EL (cell line): Measurements from ENCODE around the gene TMEM235.

Source experiments
- DNase-seq: peaks from one replicate; pipeline ENCODE4 v3.0.0-alpha.2; 2016

Gene TMEM235

DNA sequence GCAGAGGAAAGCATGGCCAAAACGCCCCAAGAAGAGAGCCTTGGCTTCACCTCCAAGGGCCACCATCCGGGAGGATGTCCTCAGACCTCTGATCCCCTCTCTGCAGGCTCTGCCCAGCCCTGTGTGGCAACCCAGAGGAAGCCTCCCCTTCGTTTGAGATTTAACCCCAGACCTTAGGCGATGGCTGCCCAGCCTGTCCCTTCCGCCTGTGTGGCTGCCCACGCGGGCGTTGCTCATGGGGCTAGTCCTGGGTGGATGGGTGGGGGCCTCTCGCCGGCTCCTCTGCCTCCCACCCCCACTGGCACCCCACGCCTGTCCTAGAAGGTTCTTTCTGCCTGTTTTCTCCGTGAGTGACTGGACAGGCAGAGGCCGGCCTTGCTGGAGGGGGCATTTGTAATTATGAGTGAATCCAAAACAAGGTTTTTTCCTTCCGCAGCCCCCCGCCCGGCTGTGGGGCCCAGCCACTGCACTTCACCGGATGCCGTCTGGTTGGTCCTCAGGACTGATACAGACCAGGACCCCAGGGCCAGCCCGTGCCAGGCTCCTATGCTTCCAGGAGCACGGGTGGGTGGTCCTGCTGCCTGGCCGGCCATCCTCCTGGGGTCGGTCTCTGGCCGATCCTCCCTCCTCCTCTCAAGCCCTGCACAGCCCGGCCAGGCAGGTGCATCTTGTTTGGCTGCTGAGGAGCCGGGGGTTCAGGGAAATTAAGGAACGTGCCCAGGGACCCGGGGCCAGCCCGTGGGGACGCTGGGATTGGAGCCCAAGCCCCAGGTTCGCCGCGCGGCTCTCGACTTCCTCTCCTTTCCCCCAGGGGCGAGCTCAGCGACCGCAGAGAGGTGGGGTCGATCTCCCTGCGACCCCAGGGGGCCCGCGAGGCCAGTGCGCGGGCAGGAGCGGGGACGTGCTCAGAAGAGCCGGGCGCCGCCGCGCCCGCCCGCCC is at the start of gene TMEM235:
Gene TMEM235 (plus strand): TSS at position 636 of the 940 bp plus-strand sequence. CDS start 393 bp downstream, outside the sequence.
- DNase-seq: no peak

- no peak for DNase-seq
Observed at GRCh38 chr17:78182504-78182903, 48.9 kb upstream of the TMEM235 start.

DNA sequence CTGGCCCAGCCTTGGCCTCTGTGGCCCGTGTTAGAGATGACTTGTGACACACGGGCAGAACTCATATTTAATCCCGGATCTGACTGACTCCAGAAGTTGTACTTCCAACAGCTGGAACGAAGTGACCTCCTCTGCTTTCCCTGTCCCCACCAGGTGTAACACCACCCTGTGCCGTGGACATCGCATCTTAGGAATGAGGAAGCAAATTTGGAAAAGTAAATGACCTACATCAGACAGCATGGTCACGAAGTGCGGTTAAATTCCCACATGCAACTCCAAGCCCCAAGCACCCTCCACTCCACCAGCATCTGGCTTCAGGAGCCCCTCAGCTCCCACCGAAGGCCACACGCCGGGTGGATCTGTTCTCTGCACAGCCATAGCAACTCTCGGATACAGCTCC is 47.5 kb upstream of the TMEM235 start:
- no peak for DNase-seq

DNA sequence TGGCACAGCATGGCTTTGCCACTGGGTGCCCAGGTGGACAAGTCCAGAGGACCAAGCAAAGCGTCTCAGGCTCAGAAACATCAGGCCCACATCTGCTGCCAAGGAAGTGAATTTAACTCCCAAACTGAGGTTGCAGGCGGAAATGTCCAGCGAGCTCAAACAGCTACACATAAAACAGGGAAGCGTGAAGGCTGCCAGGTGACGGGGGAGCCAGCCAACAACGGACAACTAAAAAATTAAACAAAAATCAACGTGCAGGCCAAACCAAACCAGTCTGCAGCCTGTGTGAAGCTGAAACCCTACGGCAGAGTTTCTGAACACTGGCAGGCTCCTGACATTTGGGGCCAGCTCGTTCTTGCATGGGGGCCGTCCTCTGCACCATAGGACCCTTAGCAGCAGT is 47.1 kb upstream of the TMEM235 start:
- no peak for DNase-seq

GRCh38 chr17:78184868-78185267 is 46.6 kb upstream of the TMEM235 start:
- DNase-seq: no peak

- peak; percentile 69 for DNase-seq
Observed at GRCh38 chr17:78185981-78186691, 45.3 kb upstream of the TMEM235 start.

GRCh38 chr17:78186692-78187595 is 44.5 kb upstream of the TMEM235 start, which contains the start of the genes AFMID and TK1:
Gene AFMID, plus strand, starts transcription at chr17:78187362. Its CDS starts 9 bp downstream, at chr17:78187371.
Gene TK1, minus strand, starts transcription at chr17:78187052. Its CDS starts 58 bp downstream, at chr17:78186994.
- peak; percentile 98 for DNase-seq

GRCh38 chr17:78196716-78197115 is 34.7 kb upstream of the TMEM235 start:
- no peak for DNase-seq

GRCh38 chr17:78197147-78197832 is 34.1 kb upstream of the TMEM235 start:
- no peak for DNase-seq

GRCh38 chr17:78200451-78200850 is 31.0 kb upstream of the TMEM235 start:
- DNase-seq: no peak

DNA sequence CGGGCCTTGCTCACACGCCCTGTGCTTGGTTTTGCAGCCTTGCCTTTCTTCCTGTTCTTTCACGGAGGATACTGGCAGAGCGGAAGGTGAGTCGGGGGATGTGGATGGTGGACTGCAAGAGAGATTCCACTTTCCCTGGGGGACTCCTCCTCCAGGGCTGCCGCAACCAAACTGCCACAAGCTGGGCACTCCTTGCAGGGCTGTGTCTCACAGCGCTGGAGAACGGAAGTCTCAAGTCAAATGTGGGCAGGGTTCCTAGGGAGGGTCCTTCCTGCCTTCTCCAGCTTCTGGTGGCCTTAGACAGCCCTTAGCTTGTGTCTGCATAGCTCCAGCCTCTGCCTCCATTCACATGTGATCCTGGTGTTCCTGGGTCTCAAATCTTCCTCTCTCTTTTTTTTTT is 28.8 kb upstream of the TMEM235 start:
- DNase-seq: no peak

- DNase-seq: no peak
Observed at GRCh38 chr17:78204387-78205123, 26.9 kb upstream of the TMEM235 start.

DNA sequence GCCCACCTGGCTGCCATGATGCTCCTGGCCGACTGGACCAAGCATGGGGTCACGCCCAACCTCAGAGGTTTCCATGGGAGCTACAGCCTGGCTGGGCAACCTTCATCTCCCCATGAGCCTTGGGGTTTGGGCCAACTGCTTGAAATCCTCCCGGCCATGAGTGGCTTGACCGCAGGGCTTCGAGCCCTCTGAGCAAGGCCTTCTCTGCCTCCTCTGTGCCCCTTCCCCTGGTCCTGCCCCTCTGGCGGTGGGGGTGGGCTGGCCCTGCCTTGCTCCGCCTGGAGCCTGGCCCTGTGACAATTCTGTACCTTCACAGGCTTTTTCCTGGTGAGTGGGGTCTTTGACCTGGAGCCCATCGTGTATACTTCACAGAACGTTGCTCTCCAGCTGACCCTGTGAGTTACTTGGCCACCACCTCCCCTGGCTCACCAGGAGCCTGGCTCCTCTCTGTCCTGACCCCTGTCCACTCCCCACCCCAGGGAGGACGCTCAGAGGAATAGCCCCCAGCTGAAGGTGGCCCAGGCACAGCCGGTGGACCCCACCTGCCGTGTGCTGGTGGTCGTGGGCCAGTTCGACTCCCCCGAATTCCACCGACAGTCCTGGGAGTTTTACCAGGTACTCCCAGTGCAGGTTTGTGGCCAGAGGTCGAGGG is 26.2 kb upstream of the TMEM235 start:
- DNase-seq: no peak

DNA sequence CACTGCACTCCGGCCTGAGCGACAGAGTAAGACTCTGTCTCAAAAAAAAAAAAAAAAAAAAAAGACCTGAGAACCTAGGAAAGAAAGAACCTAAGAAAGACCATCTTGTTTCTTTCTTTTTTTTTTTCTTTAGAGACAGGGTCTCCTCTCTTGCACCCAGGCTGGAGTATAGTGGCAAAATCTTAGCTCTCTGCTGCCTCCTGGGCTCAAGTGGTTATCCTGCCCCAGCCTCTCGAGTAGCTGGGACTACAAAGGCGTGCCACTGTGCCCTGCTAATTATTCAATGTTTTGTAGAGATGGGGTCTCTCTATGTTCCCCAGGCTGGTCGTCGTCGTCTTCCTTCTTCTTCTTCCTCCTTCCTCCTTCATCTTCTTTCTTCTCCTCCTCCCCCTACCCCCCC is 25.1 kb upstream of the TMEM235 start:
- no peak for DNase-seq

DNA sequence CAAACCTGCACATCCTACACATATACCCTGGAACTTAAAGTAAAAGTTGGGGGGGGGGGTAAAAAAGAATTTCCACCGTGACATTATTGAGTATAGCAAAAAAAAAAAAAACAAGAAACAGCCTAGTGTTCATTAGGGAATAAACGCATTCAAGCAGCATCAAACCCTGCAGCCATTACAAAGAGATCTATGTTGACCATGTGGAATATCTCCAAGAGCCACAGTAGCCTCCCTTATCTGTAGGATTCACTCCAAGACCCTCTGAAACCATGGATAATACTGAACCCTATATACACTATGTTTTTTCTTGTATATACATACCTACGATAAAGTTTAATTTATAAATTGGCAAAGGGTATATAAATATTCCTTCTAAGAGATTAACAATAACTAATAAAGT is 22.9 kb upstream of the TMEM235 start:
- no peak for DNase-seq

- no peak for DNase-seq
Observed at GRCh38 chr17:78210111-78210510, 21.3 kb upstream of the TMEM235 start.

DNA sequence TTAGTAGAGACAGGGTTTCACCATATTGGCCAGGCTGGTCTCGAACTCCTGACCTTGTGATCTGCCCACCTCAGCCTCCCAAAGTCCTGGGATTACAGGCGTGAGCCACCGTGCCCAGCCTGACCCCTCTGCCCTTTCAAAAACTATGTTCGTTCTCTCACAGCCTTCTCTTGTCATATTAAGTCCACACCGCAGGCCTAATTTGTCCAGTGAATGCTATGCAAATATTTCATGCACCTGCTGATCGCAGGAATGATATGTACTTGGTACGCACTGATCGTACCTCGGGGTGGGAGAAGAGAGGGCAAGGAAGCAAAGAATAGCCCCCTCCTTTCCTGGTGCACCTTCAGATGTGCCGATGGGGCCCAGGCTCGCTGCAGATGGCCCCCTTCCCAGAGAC is 20.4 kb upstream of the TMEM235 start:
- no peak for DNase-seq

- DNase-seq: peak; percentile 87
Observed at GRCh38 chr17:78214016-78214705, 17.3 kb upstream of the TMEM235 start, which contains the start of gene BIRC5. Gene BIRC5, plus strand, starts transcription at chr17:78214253. Its CDS starts 64 bp downstream, at chr17:78214317.

DNA sequence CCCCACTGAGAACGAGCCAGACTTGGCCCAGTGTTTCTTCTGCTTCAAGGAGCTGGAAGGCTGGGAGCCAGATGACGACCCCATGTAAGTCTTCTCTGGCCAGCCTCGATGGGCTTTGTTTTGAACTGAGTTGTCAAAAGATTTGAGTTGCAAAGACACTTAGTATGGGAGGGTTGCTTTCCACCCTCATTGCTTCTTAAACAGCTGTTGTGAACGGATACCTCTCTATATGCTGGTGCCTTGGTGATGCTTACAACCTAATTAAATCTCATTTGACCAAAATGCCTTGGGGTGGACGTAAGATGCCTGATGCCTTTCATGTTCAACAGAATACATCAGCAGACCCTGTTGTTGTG is 16.7 kb upstream of the TMEM235 start:
- no peak for DNase-seq
